OCI-LY3 (cell line): ENCODE results near the gene DOCK9.

Source experiments
- CTCF ChIP-seq: fragments of 200-600, 300-600 bp; sonication (generic); IDR thresholded peaks from 2 replicates; pipeline ENCODE4 v1.5.1; 2014; ENCODE audit warnings: antibody characterized with exemption, low read length, low read depth
- EZH2phosphoT487 ChIP-seq: fragments of 200-600 bp; shearing (Covaris generic); IDR thresholded peaks from 2 replicates; pipeline ENCODE4 v1.6.1; 2018; ENCODE audit warnings: antibody characterized with exemption, mixed run types, low read depth

DNA sequence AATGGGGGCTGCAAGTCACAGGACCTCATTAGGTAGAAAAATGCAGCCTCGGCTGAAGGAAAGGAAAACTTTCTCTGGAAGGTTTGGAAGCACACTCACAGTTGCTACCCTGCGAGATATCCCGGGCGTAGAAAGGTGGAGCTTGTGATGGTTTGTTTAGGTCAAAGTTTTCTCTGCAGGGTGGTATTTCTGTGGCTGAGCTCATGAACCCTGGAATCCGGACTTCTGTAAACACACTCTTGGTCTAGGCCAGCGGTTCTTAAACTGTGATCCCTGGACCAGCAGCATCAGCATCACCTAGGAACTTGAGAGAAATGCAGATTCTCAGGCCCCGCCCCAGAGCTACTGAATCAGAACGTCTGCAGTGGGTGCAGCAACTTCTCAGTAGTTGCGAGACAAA, 222.1 kb downstream of the DOCK9 start:
- TF ChIP-seq CTCF: no peak
- no peak for TF ChIP-seq EZH2phosphoT487
